Endodermal cell (in vitro differentiated cells): ENCODE measurements around the gene DPP10. TPM values are rescaled to one million over a fixed set of nuclear protein-coding genes. Genes with fewer than 3 reads are reported as not detected.
A peak's percentile ranks its signal among the peaks of the same experiment; 100 is the strongest.

Source experiments
- DNase-seq: peaks from one replicate; pipeline ENCODE4 v3.0.0-alpha.2; 2017
- H3K27ac ChIP-seq: 2 replicates; pipeline ENCODE4 v1.5.1; 2013; ENCODE audit warnings: mild to moderate bottlenecking, low read depth, low read length, moderate library complexity
- H3K27me3 ChIP-seq: 2 replicates; pipeline ENCODE4 v1.6.1; 2013; ENCODE audit warnings: mild to moderate bottlenecking, low read length, moderate library complexity; ENCODE audit not compliant: insufficient read depth, control insufficient read depth, poor library complexity, severe bottlenecking
- H3K36me3 ChIP-seq: 2 replicates; pipeline ENCODE4 v1.7.0; 2013; ENCODE audit warnings: mild to moderate bottlenecking, low read length, moderate library complexity; ENCODE audit not compliant: control insufficient read depth, insufficient read depth
- H3K4me1 ChIP-seq: one replicate; pipeline ENCODE4 v1.7.0; 2013; ENCODE audit warnings: low read length; ENCODE audit not compliant: control insufficient read depth, insufficient read depth
- H3K4me3 ChIP-seq: 2 replicates; pipeline ENCODE4 v1.5.1; 2013; ENCODE audit warnings: mild to moderate bottlenecking, low read length, moderate library complexity
- H3K9ac ChIP-seq: 2 replicates; pipeline ENCODE4 v1.6.1; 2013; ENCODE audit warnings: mild to moderate bottlenecking, low read length, moderate library complexity; ENCODE audit not compliant: poor library complexity, severe bottlenecking; ENCODE audit errors: extremely low read depth
- H3K9me3 ChIP-seq: 2 replicates; pipeline ENCODE4 v1.6.1; 2013; ENCODE audit warnings: mild to moderate bottlenecking, low read length, moderate library complexity; ENCODE audit not compliant: control insufficient read depth
- H3K27ac Mint-ChIP-seq: 2 replicates; pipeline ENCODE4 v1.8.0; 2020; ENCODE audit warnings: mixed read lengths
- H3K27me3 Mint-ChIP-seq: 2 replicates; pipeline ENCODE4 v1.8.0; 2021; ENCODE audit warnings: mild to moderate bottlenecking, mixed read lengths; ENCODE audit not compliant: insufficient read depth
- H3K36me3 Mint-ChIP-seq: 2 replicates; pipeline ENCODE4 v1.8.0; 2020; ENCODE audit warnings: low read depth, mixed read lengths
- H3K4me1 Mint-ChIP-seq: 2 replicates; pipeline ENCODE4 v1.8.0; 2020; ENCODE audit warnings: mixed read lengths
- H3K4me3 Mint-ChIP-seq: 2 replicates; pipeline ENCODE4 v1.8.0; 2020; ENCODE audit warnings: mild to moderate bottlenecking, moderate library complexity, mixed read lengths
- H3K9me3 Mint-ChIP-seq: 2 replicates; pipeline ENCODE4 v1.8.0; 2020; ENCODE audit warnings: mild to moderate bottlenecking, mixed read lengths
- CTCF ChIP-seq: fragments of 200-600 bp; sonication (generic); conservative IDR thresholded peaks from 2 replicates; pipeline ENCODE4 v1.5.0; 2021; ENCODE audit warnings: antibody characterized with exemption, mild to moderate bottlenecking
- WGBS, 2 experiments: methylation state at CpG; one replicate each; pipeline versions ENCODE4 v1.1.5 to v1.1.7; 2013; ENCODE audit warnings: missing lambda C conversion rate in 2 of 2, mixed read lengths in 1 of 2; ENCODE audit not compliant: insufficient coverage in 1 of 2, insufficient read length in 1 of 2; 5-methylcytosine and 5-hydroxymethylcytosine counted together
- total RNA-seq, 2 donors: library from RNA; stranded (reverse); fragmentation: NEBNext Ultra II Directional in 1 of 2; extraction: Animal tissue kit (Norgen Biotek cat#: 25700) in 1 of 2; gene quantifications; 2 replicates in 1 of 2; 3 replicates in 1 of 2; pipeline ENCODE4 v1.2.1, GENCODE V29; 2021

Gene DPP10
- total RNA-seq, 2 donors from 2014 or later, result 8.2 to 19.2 TPM

- no peaks in the 10 kb centered on the region for H3K36me3 ChIP-seq
- peaks cover 11% of the 10 kb centered on the region for H3K9me3 ChIP-seq
- 83% methylated on average over 1 of the region's 1 CpG; no CpG with 5 or more reads in 1 of the 2 experiments for WGBS, 2 experiments
Measured at GRCh38 chr2:115389024-115389423, 946.6 kb downstream of the DPP10 start.

GRCh38 chr2:115389898-115390565 lies 947.6 kb downstream of the DPP10 start:
- H3K4me3 ChIP-seq, result no peak overlapping the region
- H3K27me3 Mint-ChIP-seq, result peaks cover under 1% of the 10 kb centered on the region
- H3K9ac ChIP-seq, result no peak overlapping the region
- H3K9me3 ChIP-seq, result peaks cover 1% of the 10 kb centered on the region
- WGBS, 2 experiments, result 93 to 94% methylated on average over 2 to 6 of the region's 6 CpGs
- H3K4me3 Mint-ChIP-seq, result no peak overlapping the region
- H3K36me3 Mint-ChIP-seq, result peaks cover under 1% of the 10 kb centered on the region
- no peak overlapping the region for H3K27ac Mint-ChIP-seq
- no peaks in the 10 kb centered on the region for H3K27me3 ChIP-seq
- peaks cover 2% of the 10 kb centered on the region for H3K4me1 ChIP-seq
- DNase-seq, result no peak
- no peak for TF ChIP-seq CTCF
- peaks cover 30% of the 10 kb centered on the region for H3K4me1 Mint-ChIP-seq
- no peak overlapping the region for H3K27ac ChIP-seq
- H3K36me3 ChIP-seq, result no peaks in the 10 kb centered on the region
- peaks cover 7% of the 10 kb centered on the region for H3K9me3 Mint-ChIP-seq

More at GRCh38 chr2:115389024-115389423, 946.6 kb downstream of the DPP10 start:
- peak overlapping the region; percentile 1 for H3K4me3 ChIP-seq
- Mint-ChIP-seq H3K9me3 (peaks cover 16% of the 10 kb centered on the region), H3K4me3 (no peak overlapping the region), H3K36me3 (peaks cover 6% of the 10 kb centered on the region), H3K27me3 (peaks cover 7% of the 10 kb centered on the region), H3K27ac (no peak overlapping the region), H3K4me1 (peaks cover 28% of the 10 kb centered on the region)
- H3K9ac ChIP-seq, result no peak overlapping the region
- no peaks in the 10 kb centered on the region for H3K27me3 ChIP-seq
- TF ChIP-seq CTCF, result no peak
- no peak overlapping the region for H3K27ac ChIP-seq
- peaks cover 2% of the 10 kb centered on the region for H3K4me1 ChIP-seq
- DNase-seq, result no peak

GRCh38 chr2:115396579-115396978 lies 954.1 kb downstream of the DPP10 start:
- TF ChIP-seq CTCF, result no peak
- 83 to 92% methylated on average over 2 to 5 of the region's 5 CpGs for WGBS, 2 experiments
- H3K27ac Mint-ChIP-seq, result no peak overlapping the region

More at GRCh38 chr2:115396579-115396978, 954.1 kb downstream of the DPP10 start:
- Mint-ChIP-seq H3K9me3 (no peaks in the 10 kb centered on the region), H3K27me3 (no peaks in the 10 kb centered on the region), H3K4me3 (no peak overlapping the region), H3K36me3 (no peaks in the 10 kb centered on the region), H3K4me1 (peaks cover 10% of the 10 kb centered on the region)
- no peak for DNase-seq
- Histone ChIP-seq H3K27ac (no peak overlapping the region), H3K4me3 (no peak overlapping the region), H3K36me3 (no peaks in the 10 kb centered on the region), H3K27me3 (no peaks in the 10 kb centered on the region), H3K9me3 (no peaks in the 10 kb centered on the region), H3K9ac (no peak overlapping the region), H3K4me1 (no peaks in the 10 kb centered on the region)
